H1 (cell line): ENCODE results near the gene SAAL1. TPM values are rescaled to one million over a fixed set of nuclear protein-coding genes. Genes with fewer than 3 reads are reported as not detected.

Source experiments
- CTCF ChIA-PET: fragments of 300-600 bp; sonication (Branson Sonifier 250); formaldehyde crosslinking; loops from one replicate; lab custom pipeline; 2021; ENCODE audit not compliant: partially characterized antibody; lab: Charles Lee
- POLR2A ChIA-PET: fragments of 300-600 bp; sonication (Branson Sonifier 250); formaldehyde crosslinking; loops from one replicate; lab custom pipeline; 2021; ENCODE audit warnings: inconsistent platforms; ENCODE audit not compliant: partially characterized antibody; lab: Charles Lee
- DNase-seq, 2 experiments: peaks; one replicate each; pipeline versions ENCODE4 v3.0.0 to v3.0.0-alpha.2; 2010 to 2022; ENCODE audit warnings: low spot score in 2 of 2, low read depth in 1 of 2, mixed read lengths in 1 of 2
- FAIRE-seq: peaks from 2 replicates; lab custom pipeline; 2011; peaks lifted over from hg19 to GRCh38; lab: Jason Lieb, UNC
- H2AFZ ChIP-seq: 2 replicates; pipeline ENCODE4 v1.8.1; 2012; ENCODE audit warnings: low read length, inconsistent platforms
- H2AK5ac ChIP-seq: 2 replicates; pipeline ENCODE4 v1.6.1; 2013; ENCODE audit warnings: low read depth, low read length
- H2BK120ac ChIP-seq: replicated peaks from 2 replicates; pipeline ENCODE3; 2013; ENCODE audit warnings: low read depth, low read length, inconsistent platforms
- H2BK12ac ChIP-seq: 2 replicates; pipeline ENCODE4 v1.6.1; 2013; ENCODE audit warnings: low read depth, low read length
- H2BK15ac ChIP-seq: 2 replicates; pipeline ENCODE4 v1.6.1; 2013; ENCODE audit warnings: low read length
- H2BK20ac ChIP-seq: 2 replicates; pipeline ENCODE4 v1.6.1; 2013; ENCODE audit warnings: low read length
- H2BK5ac ChIP-seq: 2 replicates; pipeline ENCODE4 v1.6.1; 2013; ENCODE audit warnings: low read depth, low read length
- H3K14ac ChIP-seq: 2 replicates; pipeline ENCODE4 v1.6.1; 2013; ENCODE audit warnings: inconsistent platforms; ENCODE audit not compliant: insufficient read length
- H3K18ac ChIP-seq: 2 replicates; pipeline ENCODE4 v1.6.1; 2013; ENCODE audit warnings: low read length; ENCODE audit errors: extremely low read depth
- H3K23ac ChIP-seq: 2 replicates; pipeline ENCODE4 v1.6.1; 2013; ENCODE audit warnings: inconsistent platforms; ENCODE audit not compliant: insufficient read length
- H3K23me2 ChIP-seq: 2 replicates; pipeline ENCODE4 v1.6.1; 2013; ENCODE audit warnings: low read depth, low read length
- H3K27ac ChIP-seq: 2 replicates; pipeline ENCODE4 v1.6.1; 2011; ENCODE audit warnings: low read depth, low read length, inconsistent platforms
- H3K27me3 ChIP-seq, 4 experiments: replicated peaks in 1 of 4; 1 replicate in 1 of 4; 2 replicates in 3 of 4; pipeline versions ENCODE4 v1.6.1 to v1.8.1; 2011 to 2013; ENCODE audit warnings: low read length in 3 of 4, mild to moderate bottlenecking in 3 of 4, inconsistent platforms in 2 of 4, mixed read lengths in 2 of 4, moderate library complexity in 1 of 4; ENCODE audit not compliant: control insufficient read depth in 3 of 4, insufficient read depth in 3 of 4; ENCODE audit errors: extremely low read depth in 1 of 4
- H3K36me3 ChIP-seq, 4 experiments: 2 replicates each; pipeline versions ENCODE4 v1.6.1 to v1.8.1; 2011 to 2013; ENCODE audit warnings: mild to moderate bottlenecking in 4 of 4, low read length in 3 of 4, moderate library complexity in 2 of 4, control low read depth in 1 of 4, inconsistent platforms in 1 of 4; ENCODE audit not compliant: insufficient read depth in 4 of 4, control insufficient read depth in 2 of 4
- H3K4ac ChIP-seq: replicated peaks from 2 replicates; pipeline ENCODE3; 2013; ENCODE audit warnings: low read length, low read depth, mixed read lengths, inconsistent platforms; ENCODE audit not compliant: insufficient read length
- H3K4me1 ChIP-seq, 4 experiments: replicated peaks in 1 of 4; 1 replicate in 1 of 4; 2 replicates in 3 of 4; pipeline versions ENCODE4 v1.6.1 to v1.8.1; 2011 to 2013; ENCODE audit warnings: low read length in 3 of 4, inconsistent platforms in 2 of 4, mixed read lengths in 1 of 4; ENCODE audit not compliant: insufficient read depth in 4 of 4, control insufficient read depth in 3 of 4
- H3K4me2 ChIP-seq, 2 experiments: 2 replicates each; pipeline versions ENCODE4 v1.6.1 to v1.8.1; 2011 to 2013; ENCODE audit warnings: low read depth in 2 of 2, low read length in 2 of 2, control low read depth in 1 of 2, inconsistent platforms in 1 of 2, mild to moderate bottlenecking in 1 of 2; ENCODE audit not compliant: insufficient read depth in 1 of 2
- H3K4me3 ChIP-seq, 4 experiments: fragments of 200-600, 300-600 bp in 1 of 4; sonication (generic), shearing (Covaris generic), sonication (Bioruptor Twin) in 1 of 4; 2 replicates each; pipeline versions ENCODE4 v1.5.1 to v1.8.1; 2011 to 2016; ENCODE audit warnings: low read length in 4 of 4, low read depth in 3 of 4, control low read depth in 2 of 4, inconsistent platforms in 2 of 4, mild to moderate bottlenecking in 2 of 4, mixed read lengths in 1 of 4, moderate library complexity in 1 of 4; ENCODE audit not compliant: insufficient read depth in 2 of 4; ENCODE audit errors: extremely low read depth in 1 of 4
- H3K56ac ChIP-seq: replicated peaks from 2 replicates; pipeline ENCODE3; 2013; ENCODE audit warnings: low read depth, mild to moderate bottlenecking, mixed read lengths, low read length, inconsistent platforms; ENCODE audit not compliant: insufficient read length
- H3K79me1 ChIP-seq: 2 replicates; pipeline ENCODE4 v1.6.1; 2013; ENCODE audit warnings: low read depth, low read length, control low read depth
- H3K79me2 ChIP-seq, 2 experiments: 2 replicates each; pipeline versions ENCODE4 v1.6.1 to v1.8.1; 2012 to 2013; ENCODE audit warnings: low read length in 2 of 2, mild to moderate bottlenecking in 2 of 2, inconsistent platforms in 1 of 2; ENCODE audit not compliant: insufficient read depth in 2 of 2, control insufficient read depth in 1 of 2
- H3K9ac ChIP-seq, 4 experiments: replicated peaks in 1 of 4; 1 replicate in 1 of 4; 2 replicates in 3 of 4; pipeline versions ENCODE4 v1.6.1 to v1.8.1; 2011 to 2013; ENCODE audit warnings: low read depth in 3 of 4, low read length in 3 of 4, control low read depth in 2 of 4, mild to moderate bottlenecking in 2 of 4, moderate library complexity in 2 of 4, inconsistent platforms in 1 of 4; ENCODE audit errors: extremely low read depth in 1 of 4
- H3K9me3 ChIP-seq, 2 experiments: 2 replicates each; pipeline versions ENCODE4 v1.6.1 to v1.8.1; 2012 to 2013; ENCODE audit warnings: mild to moderate bottlenecking in 2 of 2, moderate library complexity in 2 of 2, control low read depth in 1 of 2, inconsistent platforms in 1 of 2, low read depth in 1 of 2, low read length in 1 of 2, mixed read lengths in 1 of 2; ENCODE audit not compliant: insufficient read depth in 2 of 2
- H4K20me1 ChIP-seq, 2 experiments: replicated peaks in 1 of 2; 2 replicates each; pipeline versions ENCODE3 to v1.8.1; 2011 to 2013; ENCODE audit warnings: inconsistent platforms in 2 of 2, low read length in 2 of 2, mild to moderate bottlenecking in 1 of 2; ENCODE audit not compliant: insufficient read depth in 2 of 2, control insufficient read depth in 1 of 2
- H4K5ac ChIP-seq: 2 replicates; pipeline ENCODE4 v1.6.1; 2013; ENCODE audit warnings: low read length, low read depth, mixed read lengths, inconsistent platforms; ENCODE audit not compliant: insufficient read length
- H4K8ac ChIP-seq: 2 replicates; pipeline ENCODE4 v1.8.0; 2013; ENCODE audit warnings: mild to moderate bottlenecking, moderate library complexity, low read length, inconsistent platforms; ENCODE audit not compliant: insufficient read depth; ENCODE audit errors: extremely low read depth
- H4K91ac ChIP-seq: replicated peaks from 2 replicates; pipeline ENCODE3; 2013; ENCODE audit warnings: low read length, mixed read lengths, inconsistent platforms; ENCODE audit not compliant: insufficient read length
- FOSL1 ChIP-seq: IDR thresholded peaks from 2 replicates; pipeline ENCODE4 v1.6.1; 2011; ENCODE audit warnings: mild to moderate bottlenecking, low read depth, low read length, moderate library complexity; ENCODE audit not compliant: insufficient read depth
- KDM1A ChIP-seq: fragments of 200-600, 300-600 bp; sonication (generic); IDR thresholded peaks from 2 replicates; pipeline ENCODE4 v1.7.1; 2016; ENCODE audit warnings: mild to moderate bottlenecking, low read length, borderline replicate concordance
- SAP30 ChIP-seq: fragments of 300-600 bp; sonication (generic); IDR thresholded peaks from 2 replicates; pipeline ENCODE4 v1.7.1; 2012; ENCODE audit warnings: low read length, moderate library complexity, mild to moderate bottlenecking, inconsistent platforms; ENCODE audit not compliant: insufficient read depth, insufficient replicate concordance
- TAF7 ChIP-seq: optimal IDR thresholded peaks from 2 replicates; pipeline ENCODE3; 2011; ENCODE audit warnings: low read depth, mild to moderate bottlenecking, inconsistent platforms, low read length, moderate library complexity, borderline replicate concordance
- TEAD4 ChIP-seq: IDR thresholded peaks from 2 replicates; pipeline ENCODE4 v1.6.1; 2012; ENCODE audit warnings: low read depth, low read length, inconsistent platforms, mixed read lengths
- WGBS, 2 experiments: shearing (Covaris generic) in 1 of 2; methylation state at CpG; one replicate each; pipeline versions ENCODE4 v1.1.6 to v1.1.7; 2013 to 2015; ENCODE audit warnings: low lambda C conversion rate in 2 of 2, mixed read lengths in 2 of 2, inconsistent platforms in 1 of 2, low coverage in 1 of 2, missing lambda C conversion rate in 1 of 2; ENCODE audit not compliant: insufficient replicate concordance in 2 of 2, insufficient coverage in 1 of 2, insufficient read length in 1 of 2; ENCODE audit errors: extremely low coverage in 1 of 2, missing lambda C conversion rate in 1 of 2; 5-methylcytosine and 5-hydroxymethylcytosine counted together
- polyA plus RNA-seq, 7 experiments: library from polyadenylated mRNA; depleted of rRNA in 3 of 7; stranded (reverse) in 5 of 7; unstranded in 2 of 7; fragments of >200 nt in 5 of 7; fragments of 200-250 nt in 2 of 7; gene quantifications; 1 replicate in 5 of 7; 2 replicates in 1 of 7; 4 replicates in 1 of 7; pipeline versions ENCODE4 v1.2.1 to v1.2.3, GENCODE V29; 2011 to 2013; ENCODE audit warnings: missing spikeins in 2 of 7, mixed read lengths in 2 of 7
- total RNA-seq: library from RNA; stranded (reverse); fragmentation: NEBNext Ultra II Directional; extraction: Animal tissue kit (Norgen Biotek cat#: 25700); gene quantifications from 2 replicates; pipeline ENCODE4 v1.2.1, GENCODE V29; 2021
- TF ChIP-seq, protein P1 (sequence below): IDR thresholded peaks from 2 replicates; pipeline ENCODE4 v1.6.1; 2011; ENCODE audit warnings: low read depth, mild to moderate bottlenecking, low read length; ENCODE audit not compliant: insufficient read depth
- TF ChIP-seq, protein P2 (sequence below): IDR thresholded peaks from 2 replicates; pipeline ENCODE4 v1.6.1; 2012; ENCODE audit warnings: low read length, inconsistent platforms

SAAL1 gene
- total and polyA plus RNA-seq, 2 of the 8 experiments (the other 6 are each of a cell fraction or from before 2014, with no cell fraction given) = 26.4 to 46.6 TPM

DNA sequence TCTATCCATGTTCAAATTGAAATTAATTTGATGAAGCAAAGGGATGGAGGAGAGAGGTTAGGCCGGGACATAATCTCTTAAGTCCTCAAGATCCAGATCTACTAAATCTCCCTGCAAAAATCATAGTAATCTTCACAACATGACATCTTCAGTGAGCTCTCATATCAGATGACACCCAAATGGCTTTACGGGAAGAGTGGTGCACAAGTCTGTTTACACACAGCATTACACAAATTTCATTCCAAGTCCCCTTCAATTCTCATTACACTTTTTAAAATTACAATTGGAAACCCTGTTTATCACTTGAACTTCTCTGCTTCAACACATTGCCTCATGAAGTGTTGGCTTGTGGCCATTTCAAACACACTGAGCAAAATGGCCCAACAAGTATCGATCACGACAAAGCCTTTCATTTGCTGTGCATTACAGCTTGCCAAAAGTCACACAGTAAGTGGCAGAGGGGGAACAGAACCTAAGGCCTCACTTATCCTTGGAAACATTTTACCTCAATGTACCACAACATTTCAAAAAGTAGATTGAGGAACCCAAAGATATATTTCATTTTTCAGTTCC lies 41.9 kb downstream of the SAAL1 start:
- H3K9me3 ChIP-seq = no peaks in the 10 kb centered on the region
- no peak overlapping the region for H2BK5ac ChIP-seq
- POLR2A ChIA-PET = interaction anchor here (1.2 kb wide), 1 partner anchor 9 kb away, joined by 3 read pairs; no protein-coding TSS in a partner anchor
- H3K4me3 ChIP-seq = no peak overlapping the region
- no peak overlapping the region for H3K4ac ChIP-seq
- H4K5ac ChIP-seq = no peak overlapping the region
- no peaks in the 10 kb centered on the region for H4K20me1 ChIP-seq
- no peak overlapping the region for H2BK20ac ChIP-seq
- CTCF ChIA-PET = interaction anchor here (0.6 to 1.7 kb wide), 3 partner anchors 8 to 34 kb away, joined by 3 to 4 read pairs (median 3); no protein-coding TSS in a partner anchor
- H3K23ac ChIP-seq = no peak overlapping the region
- DNase-seq (no peak), FAIRE-seq (no peak)
- H2AFZ ChIP-seq = no peak overlapping the region
- no peak overlapping the region for H2AK5ac ChIP-seq
- no peak overlapping the region for H2BK120ac ChIP-seq
- no peak overlapping the region for H3K4me2 ChIP-seq
- 0 out of 7 replicates have a peak, but pooled peaks cover 0 to 3% (median 0%) of the 10 kb centered on the region in 4 experiments for H3K4me1 ChIP-seq
- no peaks in the 10 kb centered on the region for H3K36me3 ChIP-seq
- no peak overlapping the region for H2BK15ac ChIP-seq
- no peaks in the 10 kb centered on the region for H3K23me2 ChIP-seq
- H3K9ac ChIP-seq = no peak overlapping the region
- H3K14ac ChIP-seq = no peak overlapping the region
- WGBS, 2 experiments = 96% methylated on average over 4 of the region's 4 CpGs; no CpG with 5 or more reads in 1 of the 2 experiments
- no peaks in the 10 kb centered on the region for H3K27me3 ChIP-seq
- no peak overlapping the region for H3K27ac ChIP-seq
- H2BK12ac ChIP-seq = no peak overlapping the region
- no peak overlapping the region for H4K8ac ChIP-seq
- no peak overlapping the region for H4K91ac ChIP-seq
- H3K79me1 ChIP-seq = no peaks in the 10 kb centered on the region
- H3K56ac ChIP-seq = no peak overlapping the region
- H3K79me2 ChIP-seq = no peaks in the 10 kb centered on the region
- H3K18ac ChIP-seq = no peak overlapping the region
- TF ChIP-seq, protein P1, sequence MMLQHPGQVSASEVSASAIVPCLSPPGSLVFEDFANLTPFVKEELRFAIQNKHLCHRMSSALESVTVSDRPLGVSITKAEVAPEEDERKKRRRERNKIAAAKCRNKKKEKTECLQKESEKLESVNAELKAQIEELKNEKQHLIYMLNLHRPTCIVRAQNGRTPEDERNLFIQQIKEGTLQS = no peak
- TF ChIP-seq TAF7 (no peak), SAP30 (no peak), KDM1A (no peak), FOSL1 (no peak), TEAD4 (no peak)
- TF ChIP-seq, protein P2, sequence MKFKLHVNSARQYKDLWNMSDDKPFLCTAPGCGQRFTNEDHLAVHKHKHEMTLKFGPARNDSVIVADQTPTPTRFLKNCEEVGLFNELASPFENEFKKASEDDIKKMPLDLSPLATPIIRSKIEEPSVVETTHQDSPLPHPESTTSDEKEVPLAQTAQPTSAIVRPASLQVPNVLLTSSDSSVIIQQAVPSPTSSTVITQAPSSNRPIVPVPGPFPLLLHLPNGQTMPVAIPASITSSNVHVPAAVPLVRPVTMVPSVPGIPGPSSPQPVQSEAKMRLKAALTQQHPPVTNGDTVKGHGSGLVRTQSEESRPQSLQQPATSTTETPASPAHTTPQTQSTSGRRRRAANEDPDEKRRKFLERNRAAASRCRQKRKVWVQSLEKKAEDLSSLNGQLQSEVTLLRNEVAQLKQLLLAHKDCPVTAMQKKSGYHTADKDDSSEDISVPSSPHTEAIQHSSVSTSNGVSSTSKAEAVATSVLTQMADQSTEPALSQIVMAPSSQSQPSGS = no peak
